ENCODE measurements around the gene SGK1.
A peak's percentile ranks its signal among the peaks of the same experiment; 100 is the strongest.
"Not testable (repeated sequence)": the region's sequence is repeated elsewhere in the genome, so short reads cannot be mapped to it uniquely, and the experiment has no call there.

The SGK1 gene

GRCh38 chr6:134217798-134218140 lies 100.1 kb downstream of the SGK1 start:
- no peak overlapping the region for H3K4me3 ChIP-seq (ENCODE audit: low read depth, low read length)

GRCh38 chr6:134217105-134217797 lies 100.7 kb downstream of the SGK1 start:
- DNase-seq (ENCODE audit: low read depth), result no peak
- TF ChIP-seq MYC (IDR thresholded peaks at IDR 0.05; ENCODE audit: low read depth, low read length) (no peak), POLR2A (IDR thresholded peaks at IDR 0.05; ENCODE audit: extremely low read depth, insufficient read length) (no peak)
- TF ChIP-seq, protein P1, sequence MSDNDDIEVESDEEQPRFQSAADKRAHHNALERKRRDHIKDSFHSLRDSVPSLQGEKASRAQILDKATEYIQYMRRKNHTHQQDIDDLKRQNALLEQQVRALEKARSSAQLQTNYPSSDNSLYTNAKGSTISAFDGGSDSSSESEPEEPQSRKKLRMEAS (IDR thresholded peaks at IDR 0.05; ENCODE audit: low read depth, low read length), result no peak
- H3K4me3 ChIP-seq (ENCODE audit: low read depth, low read length), result no peak overlapping the region

More at GRCh38 chr6:134217798-134218140, 100.1 kb downstream of the SGK1 start:
- no peak for DNase-seq (ENCODE audit: low read depth)
- TF ChIP-seq CTCF (IDR thresholded peaks at IDR 0.05; ENCODE audit: low read depth, low read length) (no peak), MYC (IDR thresholded peaks at IDR 0.05; ENCODE audit: low read depth, low read length) (no peak), POLR2A (IDR thresholded peaks at IDR 0.05; ENCODE audit: extremely low read depth, insufficient read length) (no peak)
- TF ChIP-seq, protein P1 (IDR thresholded peaks at IDR 0.05; ENCODE audit: low read depth, low read length), result no peak

DNA sequence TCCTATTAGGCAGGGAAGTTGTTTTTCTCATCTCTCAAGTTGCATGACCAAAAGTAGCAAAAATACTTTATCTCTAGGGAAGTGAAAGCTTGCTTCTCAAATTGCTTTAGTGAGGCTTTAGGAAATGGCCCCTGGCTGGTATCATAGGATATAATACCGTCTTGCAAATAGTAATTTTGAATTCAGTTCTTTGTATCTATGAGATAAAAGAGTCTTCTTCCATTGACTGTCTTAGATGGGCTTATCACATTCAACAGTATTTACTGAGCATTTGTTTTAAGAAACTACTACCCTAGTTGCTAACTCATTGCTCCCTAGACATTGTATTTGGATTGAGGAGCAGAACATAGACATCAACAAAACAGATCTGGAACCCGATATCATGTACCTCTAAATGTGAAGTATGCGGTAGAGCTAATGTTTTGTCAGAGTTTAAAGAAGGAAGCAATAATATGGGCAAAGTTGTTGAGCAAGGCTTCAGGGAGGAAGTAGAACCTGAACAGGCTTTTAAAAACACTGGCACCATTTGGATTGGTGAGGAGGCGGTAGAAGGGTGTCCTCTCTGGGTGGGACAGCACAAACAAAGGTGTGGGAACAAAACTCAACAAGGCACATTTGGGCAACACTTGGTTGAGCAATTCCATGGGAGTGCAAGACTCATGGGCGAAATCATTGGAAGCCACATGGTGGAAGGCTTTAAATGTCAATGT lies 101.5 kb downstream of the SGK1 start:
- no peak overlapping the region for H3K4me3 ChIP-seq (ENCODE audit: low read depth, low read length)
- TF ChIP-seq, protein P1 (IDR thresholded peaks at IDR 0.05; ENCODE audit: low read depth, low read length), result peak; percentile 56; the same call in 1 of the 2 replicates
- TF ChIP-seq MYC (IDR thresholded peaks at IDR 0.05; ENCODE audit: low read depth, low read length), result no peak
- DNase-seq (ENCODE audit: low read depth), result peak; percentile 52

DNA sequence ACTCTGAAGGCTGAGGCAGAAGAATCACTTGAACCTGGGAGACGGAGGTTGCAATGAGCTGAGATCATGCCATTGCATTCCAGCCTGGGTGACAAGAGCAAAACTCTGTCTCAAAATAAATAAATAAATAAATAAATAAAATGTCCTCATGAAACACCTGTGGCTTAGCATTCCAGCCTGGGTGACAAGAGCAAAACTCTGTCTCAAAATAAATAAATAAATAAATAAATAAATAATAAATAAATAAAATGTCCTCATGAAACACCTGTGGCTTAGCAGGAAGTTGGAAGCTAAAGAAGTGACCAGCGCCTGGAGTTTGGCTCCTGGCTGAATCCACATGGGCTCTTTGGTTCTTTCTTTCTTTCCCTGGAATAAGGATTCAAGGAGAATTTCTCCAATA lies 104.5 kb downstream of the SGK1 start:
- not testable (repeated sequence) for H3K4me3 ChIP-seq (ENCODE audit: low read depth, low read length); DNase-seq (ENCODE audit: low read depth)

GRCh38 chr6:134211297-134211696 lies 106.6 kb downstream of the SGK1 start:
- no peak overlapping the region for H3K4me3 ChIP-seq (ENCODE audit: low read depth, low read length)
- no peak for TF ChIP-seq POLR2A (IDR thresholded peaks at IDR 0.05; ENCODE audit: extremely low read depth, insufficient read length)
- no peak for TF ChIP-seq MYC (IDR thresholded peaks at IDR 0.05; ENCODE audit: low read depth, low read length)
- TF ChIP-seq, protein P1 (IDR thresholded peaks at IDR 0.05; ENCODE audit: low read depth, low read length), result no peak
- TF ChIP-seq CTCF (IDR thresholded peaks at IDR 0.05; ENCODE audit: low read depth, low read length), result no peak
- DNase-seq (ENCODE audit: low read depth), result no peak

- TF ChIP-seq MYC (IDR thresholded peaks at IDR 0.05; ENCODE audit: low read depth, low read length) (no peak), CTCF (IDR thresholded peaks at IDR 0.05; ENCODE audit: low read depth, low read length) (no peak), POLR2A (IDR thresholded peaks at IDR 0.05; ENCODE audit: extremely low read depth, insufficient read length) (no peak)
- TF ChIP-seq, protein P1 (IDR thresholded peaks at IDR 0.05; ENCODE audit: low read depth, low read length), result no peak
- H3K4me3 ChIP-seq (ENCODE audit: low read depth, low read length), result no peak overlapping the region
- DNase-seq (ENCODE audit: low read depth), result no peak
Measured at GRCh38 chr6:134207421-134207820, 110.5 kb downstream of the SGK1 start.

DNA sequence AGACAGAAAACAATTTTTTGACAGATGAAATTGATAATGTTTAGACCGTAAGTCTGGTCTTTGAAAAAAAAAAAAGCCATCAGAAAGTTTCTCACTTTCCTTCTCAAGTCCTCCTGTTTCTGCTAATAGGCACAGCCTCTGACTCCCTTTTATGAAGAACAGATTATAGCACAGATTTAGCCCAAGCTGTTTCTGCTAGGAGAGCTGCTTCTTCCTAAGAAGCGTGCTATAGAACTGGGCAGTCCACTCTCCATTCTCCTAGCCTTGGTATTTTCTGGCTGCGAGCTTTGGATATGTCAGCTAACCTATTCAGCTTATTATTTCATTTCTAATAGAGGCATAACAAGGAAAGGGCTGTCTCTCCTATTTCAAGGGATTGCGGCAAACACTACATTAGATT lies 112.5 kb downstream of the SGK1 start:
- no peak for DNase-seq (ENCODE audit: low read depth)
- no peak overlapping the region for H3K4me3 ChIP-seq (ENCODE audit: low read depth, low read length)

GRCh38 chr6:134204759-134205158 lies 113.2 kb downstream of the SGK1 start:
- DNase-seq (ENCODE audit: low read depth); H3K4me3 ChIP-seq (ENCODE audit: low read depth, low read length): not testable (repeated sequence)

More for the DNA sequence above, 112.5 kb downstream of the SGK1 start:
- TF ChIP-seq CTCF (IDR thresholded peaks at IDR 0.05; ENCODE audit: low read depth, low read length) (no peak), POLR2A (IDR thresholded peaks at IDR 0.05; ENCODE audit: extremely low read depth, insufficient read length) (no peak), MYC (IDR thresholded peaks at IDR 0.05; ENCODE audit: low read depth, low read length) (no peak)
- TF ChIP-seq, protein P1 (IDR thresholded peaks at IDR 0.05; ENCODE audit: low read depth, low read length), result no peak
